A549 (cell line): ENCODE measurements around the gene KDM1B. TPM values are rescaled to one million over a fixed set of nuclear protein-coding genes. Genes with fewer than 3 reads are reported as not detected.
"Not testable (repeated sequence)": the region's sequence is repeated elsewhere in the genome, so short reads cannot be mapped to it uniquely, and the experiment has no call there.

Source experiments
- ATAC-seq, 2 experiments: fragments of 200-7000 bp in 1 of 2; fragments of >200 bp in 1 of 2; cut with Nextera tagmentation in 1 of 2; cut with Tn5 transposase in 1 of 2; 3 replicates each; pipeline versions ENCODE4 v1.8.0 to v1.9.1; 2018 to 2020; ENCODE audit warnings: mild to moderate bottlenecking in 1 of 2, moderate library complexity in 1 of 2
- CTCF ChIA-PET: fragments of 300-600 bp; sonication (Branson Sonifier 250); formaldehyde crosslinking; extraction: SDS; loops from one replicate; lab custom pipeline; 2021; ENCODE audit warnings: antibody characterized with exemption, inconsistent platforms; lab: Yijun Ruan, JAX
- POLR2A ChIA-PET: fragments of 350-600 bp; formaldehyde crosslinking; extraction: SDS; loops from one replicate; lab custom pipeline; 2021; ENCODE audit warnings: antibody characterized with exemption, inconsistent platforms; lab: Yijun Ruan, JAX
- DNase-seq, 2 experiments: peaks; one replicate each; pipeline versions ENCODE4 v3.0.0 to v3.0.0-alpha.2; 2011 to 2016; ENCODE audit warnings: low read depth in 1 of 2, low spot score in 1 of 2
- FAIRE-seq: peaks from 2 replicates; lab custom pipeline; 2011; peaks lifted over from hg19 to GRCh38; lab: Jason Lieb, UNC
- H3K27ac ChIP-seq, 2 experiments: fragments of >200 bp; sonication (Bioruptor Twin); formaldehyde crosslinking; 3 replicates each; pipeline ENCODE4 v1.5.1; 2016 to 2017
- H3K4me1 ChIP-seq: fragments of >200 bp; sonication (Bioruptor Twin); formaldehyde crosslinking; 3 replicates; pipeline ENCODE4 v1.6.1; 2016
- H3K4me2 ChIP-seq: fragments of >200 bp; sonication (Bioruptor Twin); formaldehyde crosslinking; 3 replicates; pipeline ENCODE4 v1.6.1; 2016
- H3K4me3 ChIP-seq: fragments of >200 bp; sonication (Bioruptor Twin); formaldehyde crosslinking; 3 replicates; pipeline ENCODE4 v1.5.1; 2016
- H3K9me3 ChIP-seq: fragments of >200 bp; sonication (Bioruptor Twin); formaldehyde crosslinking; 3 replicates; pipeline ENCODE4 v1.6.1; 2016
- ATOH8 ChIP-seq: fragments of 250-450 bp; sonication (Bioruptor Pico); IDR thresholded peaks from 2 replicates; pipeline ENCODE4 v1.5.0; 2020; ENCODE audit warnings: low read depth, mild to moderate bottlenecking, moderate library complexity
- BCL3 ChIP-seq: fragments of >200 bp; sonication (Bioruptor Twin); formaldehyde crosslinking; IDR thresholded peaks from 3 replicates; pipeline ENCODE4 v1.6.1; 2016
- ELK1 ChIP-seq: fragments of 150-350 bp; IDR thresholded peaks from 2 replicates; pipeline ENCODE4 v1.6.1; 2014; ENCODE audit warnings: low read depth, mild to moderate bottlenecking, low read length
- EP300 ChIP-seq, 2 experiments: fragments of >200 bp; sonication (Bioruptor Twin); formaldehyde crosslinking; IDR thresholded peaks; 2 replicates in 1 of 2; 3 replicates in 1 of 2; pipeline ENCODE4 v1.6.1; 2016 to 2017
- FOSL2 ChIP-seq, 2 experiments: fragments of 450-650 bp in 1 of 2; fragments of >200 bp in 1 of 2; sonication (Bioruptor Twin) in 1 of 2; formaldehyde crosslinking; IDR thresholded peaks; 2 replicates each; pipeline versions ENCODE4 v1.5.0 to v1.6.1; 2016 to 2020; ENCODE audit warnings: mild to moderate bottlenecking in 1 of 2, moderate library complexity in 1 of 2
- GATA3 ChIP-seq: IDR thresholded peaks from 2 replicates; pipeline ENCODE4 v1.6.1; 2012; ENCODE audit warnings: borderline replicate concordance
- HEYL ChIP-seq: fragments of 250-450 bp; sonication (Bioruptor Pico); IDR thresholded peaks from 2 replicates; pipeline ENCODE4 v1.8.0; 2021; ENCODE audit warnings: mild to moderate bottlenecking, moderate library complexity
- JUN ChIP-seq, 2 experiments: fragments of >200 bp; sonication (Bioruptor Twin); formaldehyde crosslinking; IDR thresholded peaks; 2 replicates in 1 of 2; 3 replicates in 1 of 2; pipeline ENCODE4 v1.6.1; 2016 to 2017
- NFE2L2 ChIP-seq: fragments of 150-350 bp; conservative IDR thresholded peaks from 2 replicates; pipeline ENCODE4 v1.6.1; 2014; ENCODE audit warnings: low read length
- NPAS2 ChIP-seq: fragments of 250-450 bp; sonication (Bioruptor Pico); IDR thresholded peaks from 2 replicates; pipeline ENCODE4 v1.8.0; 2022; ENCODE audit warnings: mild to moderate bottlenecking, moderate library complexity, borderline replicate concordance
- NR3C1 ChIP-seq: fragments of >200 bp; sonication (Bioruptor Twin); formaldehyde crosslinking; IDR thresholded peaks from 3 replicates; pipeline ENCODE4 v1.6.1; 2017
- PHF8 ChIP-seq: fragments of 200-600 bp; sonication (generic); IDR thresholded peaks from 2 replicates; pipeline ENCODE4 v1.6.1; 2016; ENCODE audit warnings: low read depth, mild to moderate bottlenecking, antibody characterized with exemption, moderate library complexity, borderline replicate concordance
- RCOR1 ChIP-seq: fragments of 150-350 bp; IDR thresholded peaks from 2 replicates; pipeline ENCODE4 v1.6.1; 2014; ENCODE audit warnings: antibody characterized with exemption, low read length, low read depth
- RNF2 ChIP-seq: fragments of 200-600 bp; sonication (generic); IDR thresholded peaks from 2 replicates; pipeline ENCODE4 v1.6.1; 2016; ENCODE audit warnings: low read depth, mild to moderate bottlenecking, antibody characterized with exemption, moderate library complexity, borderline replicate concordance
- SMC3 ChIP-seq: fragments of >200 bp; sonication (Bioruptor Twin); formaldehyde crosslinking; IDR thresholded peaks from 3 replicates; pipeline ENCODE4 v1.6.1; 2018; ENCODE audit warnings: inconsistent platforms
- ZFP36 ChIP-seq: fragments of 450-650 bp; IDR thresholded peaks from 2 replicates; pipeline ENCODE4 v1.6.1; 2014; ENCODE audit warnings: borderline replicate concordance; ENCODE audit not compliant: partially characterized antibody
- WGBS: methylation state at CpG from one replicate; pipeline ENCODE4 v1.1.6; 2017; ENCODE audit errors: missing lambda C conversion rate; 5-methylcytosine and 5-hydroxymethylcytosine counted together
- polyA plus RNA-seq, 4 experiments: library from polyadenylated mRNA; depleted of rRNA in 3 of 4; stranded (reverse); fragments of >200 nt; fragmentation: RNase III in 1 of 4; extraction: RNeasy Plus Mini Kit Qiagen cat#74134 plus additional on column Dnase treatment in 1 of 4; gene quantifications; 2 replicates in 3 of 4; 3 replicates in 1 of 4; pipeline ENCODE4 v1.2.3, GENCODE V29; 2011 to 2017
- TF ChIP-seq, protein P1 (sequence below): fragments of 200-600 bp; sonication (generic); IDR thresholded peaks from 2 replicates; pipeline ENCODE4 v1.6.1; 2016; ENCODE audit warnings: antibody characterized with exemption, mild to moderate bottlenecking, moderate library complexity

The KDM1B gene
- polyA plus RNA-seq, 2 of the 4 experiments (the other 2 are of a cell fraction), result 11.0 to 14.9 TPM

GRCh38 chr6:18207949-18208348, 52.7 kb downstream of the KDM1B start (continued):
- no peak for TF ChIP-seq RCOR1
- no peak for TF ChIP-seq EP300 (IDR thresholded peaks at IDR 0.05)
- no peak for TF ChIP-seq JUN (IDR thresholded peaks at IDR 0.05)
- TF ChIP-seq, protein P1, sequence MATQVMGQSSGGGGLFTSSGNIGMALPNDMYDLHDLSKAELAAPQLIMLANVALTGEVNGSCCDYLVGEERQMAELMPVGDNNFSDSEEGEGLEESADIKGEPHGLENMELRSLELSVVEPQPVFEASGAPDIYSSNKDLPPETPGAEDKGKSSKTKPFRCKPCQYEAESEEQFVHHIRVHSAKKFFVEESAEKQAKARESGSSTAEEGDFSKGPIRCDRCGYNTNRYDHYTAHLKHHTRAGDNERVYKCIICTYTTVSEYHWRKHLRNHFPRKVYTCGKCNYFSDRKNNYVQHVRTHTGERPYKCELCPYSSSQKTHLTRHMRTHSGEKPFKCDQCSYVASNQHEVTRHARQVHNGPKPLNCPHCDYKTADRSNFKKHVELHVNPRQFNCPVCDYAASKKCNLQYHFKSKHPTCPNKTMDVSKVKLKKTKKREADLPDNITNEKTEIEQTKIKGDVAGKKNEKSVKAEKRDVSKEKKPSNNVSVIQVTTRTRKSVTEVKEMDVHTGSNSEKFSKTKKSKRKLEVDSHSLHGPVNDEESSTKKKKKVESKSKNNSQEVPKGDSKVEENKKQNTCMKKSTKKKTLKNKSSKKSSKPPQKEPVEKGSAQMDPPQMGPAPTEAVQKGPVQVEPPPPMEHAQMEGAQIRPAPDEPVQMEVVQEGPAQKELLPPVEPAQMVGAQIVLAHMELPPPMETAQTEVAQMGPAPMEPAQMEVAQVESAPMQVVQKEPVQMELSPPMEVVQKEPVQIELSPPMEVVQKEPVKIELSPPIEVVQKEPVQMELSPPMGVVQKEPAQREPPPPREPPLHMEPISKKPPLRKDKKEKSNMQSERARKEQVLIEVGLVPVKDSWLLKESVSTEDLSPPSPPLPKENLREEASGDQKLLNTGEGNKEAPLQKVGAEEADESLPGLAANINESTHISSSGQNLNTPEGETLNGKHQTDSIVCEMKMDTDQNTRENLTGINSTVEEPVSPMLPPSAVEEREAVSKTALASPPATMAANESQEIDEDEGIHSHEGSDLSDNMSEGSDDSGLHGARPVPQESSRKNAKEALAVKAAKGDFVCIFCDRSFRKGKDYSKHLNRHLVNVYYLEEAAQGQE, result no peak
- TF ChIP-seq PHF8, result no peak
- TF ChIP-seq SMC3, result no peak
- TF ChIP-seq FOSL2 (IDR thresholded peaks at IDR 0.05), result no peak
- no peak for TF ChIP-seq FOSL2 (CRISPR knock-in tag; IDR thresholded peaks at IDR 0.05)

DNA sequence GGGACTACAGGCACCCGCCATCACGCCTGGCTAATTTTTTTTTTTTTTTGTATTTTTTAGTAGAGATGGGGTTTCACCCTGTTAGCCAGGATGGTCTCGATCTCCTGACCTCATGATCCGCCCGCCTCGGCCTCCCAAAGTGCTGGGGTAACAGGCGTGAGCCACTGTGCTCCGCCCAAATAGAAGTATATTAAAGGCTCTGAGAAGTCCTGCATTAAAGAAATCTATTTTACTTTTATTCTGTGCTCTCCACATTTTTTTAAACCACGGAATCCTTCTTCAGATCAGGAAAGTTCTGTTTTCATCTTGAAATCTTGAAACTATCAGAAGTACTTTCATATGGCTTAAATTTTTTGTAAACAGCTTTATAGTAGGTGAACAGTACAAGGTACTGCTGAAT, 53.6 kb downstream of the KDM1B start:
- H3K4me2 ChIP-seq, DNase-seq, CTCF ChIA-PET, POLR2A ChIA-PET, H3K4me1 ChIP-seq, H3K9me3 ChIP-seq, FAIRE-seq, ATAC-seq, H3K4me3 ChIP-seq, H3K27ac ChIP-seq: not testable (repeated sequence)
- WGBS, result 91% methylated on average over 9 of the region's 9 CpGs

DNA sequence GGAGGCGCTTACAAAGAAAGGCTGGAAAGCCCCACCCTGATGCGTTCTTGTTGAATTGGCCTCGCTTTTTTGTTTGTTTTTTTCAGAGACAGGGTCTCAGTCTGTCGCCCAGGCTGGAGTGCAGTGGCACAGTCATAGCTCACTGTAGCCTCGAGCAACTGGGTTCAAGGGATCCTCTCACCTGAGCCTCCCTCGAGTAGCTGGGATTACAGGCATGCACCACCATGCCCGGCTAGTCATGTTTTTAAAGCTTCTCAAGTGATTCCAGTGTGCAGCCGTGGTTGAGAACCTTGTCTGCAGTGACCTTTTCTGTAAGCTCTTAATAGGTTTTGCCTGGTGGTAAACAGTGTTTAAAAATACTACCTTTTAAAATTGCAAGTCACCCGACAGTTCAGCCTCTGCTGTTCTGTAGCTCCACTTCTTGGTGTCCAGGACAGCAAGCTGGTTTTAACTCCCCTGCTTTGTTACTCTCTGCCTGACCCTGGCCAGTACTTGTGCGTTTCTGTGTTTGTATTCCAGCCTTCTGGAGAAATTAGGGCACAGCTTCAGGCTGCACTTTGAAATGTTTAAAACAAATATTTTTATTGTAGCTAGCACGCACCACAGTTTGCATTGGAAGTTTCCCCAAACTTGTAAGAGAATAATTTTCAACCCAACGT, 54.4 kb downstream of the KDM1B start:
- ATAC-seq (no peak), FAIRE-seq (no peak)
- WGBS, result 73% methylated on average over 12 of the region's 12 CpGs

DNA sequence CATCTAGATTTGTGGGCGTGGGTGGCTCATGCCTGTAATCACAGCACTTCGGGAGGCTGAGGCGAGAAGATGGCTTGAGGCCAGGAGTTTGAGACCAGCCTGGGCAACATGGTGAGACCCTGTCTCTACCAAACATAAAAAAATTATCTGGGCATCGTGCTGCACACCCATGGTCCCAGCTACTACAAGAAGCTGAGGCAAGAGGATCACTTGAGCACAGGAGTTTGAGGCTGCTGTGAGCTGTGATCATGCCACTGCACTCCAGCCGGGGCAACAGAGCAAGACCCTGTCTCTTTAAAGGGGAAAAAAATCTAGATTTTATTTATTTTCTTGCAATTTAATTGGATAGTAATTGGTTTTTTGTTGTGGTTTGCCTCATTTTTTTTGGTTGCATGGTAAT, 55.5 kb downstream of the KDM1B start:
- 90% methylated on average over 5 of the region's 5 CpGs for WGBS
- H3K4me2 ChIP-seq, result no peak overlapping the region
- peaks cover 5% of the 10 kb centered on the region; the same call in 1 of the 3 replicates for H3K4me1 ChIP-seq
- ATAC-seq (no peak), FAIRE-seq (no peak), DNase-seq (no peak)
- no peak overlapping the region for H3K4me3 ChIP-seq
- no peak overlapping the region for H3K27ac ChIP-seq
- ChIA-PET POLR2A (no interaction called here), CTCF (no interaction called here)
- H3K9me3 ChIP-seq, result no peaks in the 10 kb centered on the region
- TF ChIP-seq SMC3 (no peak), GATA3 (no peak), BCL3 (no peak), ATOH8 (CRISPR knock-in tag) (no peak), RNF2 (no peak), ZFP36 (no peak), NR3C1 (no peak), FOSL2 (IDR thresholded peaks at IDR 0.05) (no peak), FOSL2 (CRISPR knock-in tag; IDR thresholded peaks at IDR 0.05) (no peak), NPAS2 (CRISPR knock-in tag) (no peak), ELK1 (no peak)
- TF ChIP-seq, protein P1, result no peak

More for the DNA sequence above, 54.4 kb downstream of the KDM1B start:
- TF ChIP-seq HEYL (CRISPR knock-in tag), result no peak
- TF ChIP-seq NFE2L2, result peak; percentile 44; the same call in 1 of the 2 replicates
- Histone ChIP-seq H3K4me1 (peaks cover 5% of the 10 kb centered on the region; the same call in 1 of the 3 replicates), H3K27ac (no peak overlapping the region), H3K4me3 (no peak overlapping the region), H3K4me2 (no peak overlapping the region), H3K9me3 (no peaks in the 10 kb centered on the region)
- POLR2A ChIA-PET, result no interaction called here
- no peak for DNase-seq
- CTCF ChIA-PET, result no interaction called here
